ENCODE measurements around the gene OR2AE1.

Gene OR2AE1

GRCh38 chr7:99863847-99864440 lies 12.9 kb downstream of the OR2AE1 start:
- Histone ChIP-seq H3K27ac (no peak overlapping the region), H3K9me3 (no peaks in the 10 kb centered on the region), H3K4me3 (no peak overlapping the region), H4K20me1 (no peaks in the 10 kb centered on the region), H3K9ac (no peak overlapping the region), H3K4me2 (no peak overlapping the region), H3K27me3 (no peaks in the 10 kb centered on the region), H3K4me1 (no peaks in the 10 kb centered on the region), H3K36me3 (no peaks in the 10 kb centered on the region)
- no peak for TF ChIP-seq Cebpa-rat (IDR thresholded peaks at IDR 0.05)

GRCh38 chr7:99860281-99861127 lies 16.3 kb downstream of the OR2AE1 start:
- Histone ChIP-seq H3K4me3 (no peak overlapping the region), H3K4me1 (no peaks in the 10 kb centered on the region), H3K4me2 (no peak overlapping the region), H3K27me3 (no peaks in the 10 kb centered on the region), H3K27ac (no peak overlapping the region), H4K20me1 (no peaks in the 10 kb centered on the region), H3K9ac (no peak overlapping the region), H3K9me3 (no peaks in the 10 kb centered on the region), H3K36me3 (no peaks in the 10 kb centered on the region)
- TF ChIP-seq Cebpa-rat (IDR thresholded peaks at IDR 0.05) = no peak

- TF ChIP-seq Cebpa-rat (IDR thresholded peaks at IDR 0.05) = no peak
- Histone ChIP-seq H3K4me3 (no peak overlapping the region), H3K9me3 (no peaks in the 10 kb centered on the region), H4K20me1 (no peaks in the 10 kb centered on the region), H3K4me1 (no peaks in the 10 kb centered on the region), H3K27me3 (no peaks in the 10 kb centered on the region), H3K27ac (no peak overlapping the region), H3K4me2 (no peak overlapping the region), H3K36me3 (no peaks in the 10 kb centered on the region), H3K9ac (no peak overlapping the region)
Measured at GRCh38 chr7:99855236-99855635, 21.6 kb downstream of the OR2AE1 start.

GRCh38 chr7:99848420-99849216 lies 28.2 kb downstream of the OR2AE1 start:
- TF ChIP-seq Cebpa-rat (IDR thresholded peaks at IDR 0.05) = no peak
- H3K36me3 ChIP-seq = no peaks in the 10 kb centered on the region
- no peaks in the 10 kb centered on the region for H3K27me3 ChIP-seq
- H3K27ac ChIP-seq = no peak overlapping the region
- no peaks in the 10 kb centered on the region for H3K9me3 ChIP-seq
- no peaks in the 10 kb centered on the region for H3K4me1 ChIP-seq
- H3K4me2 ChIP-seq = no peak overlapping the region
- H3K9ac ChIP-seq = no peak overlapping the region
- no peak overlapping the region for H3K4me3 ChIP-seq
- no peaks in the 10 kb centered on the region for H4K20me1 ChIP-seq

- no peaks in the 10 kb centered on the region for H4K20me1 ChIP-seq
- no peak for TF ChIP-seq Cebpa-rat (IDR thresholded peaks at IDR 0.05)
- H3K9ac ChIP-seq = no peak overlapping the region
- no peaks in the 10 kb centered on the region for H3K4me1 ChIP-seq
- no peaks in the 10 kb centered on the region for H3K27me3 ChIP-seq
- no peak overlapping the region for H3K4me3 ChIP-seq
- H3K27ac ChIP-seq = no peak overlapping the region
- H3K4me2 ChIP-seq = no peak overlapping the region
- no peaks in the 10 kb centered on the region for H3K36me3 ChIP-seq
- H3K9me3 ChIP-seq = no peaks in the 10 kb centered on the region
Measured at GRCh38 chr7:99844328-99844727, 32.5 kb downstream of the OR2AE1 start.

GRCh38 chr7:99843808-99844207 lies 33.0 kb downstream of the OR2AE1 start:
- Histone ChIP-seq H3K9ac (no peak overlapping the region), H3K27ac (no peak overlapping the region), H3K27me3 (no peaks in the 10 kb centered on the region), H3K4me2 (no peak overlapping the region), H3K36me3 (no peaks in the 10 kb centered on the region), H4K20me1 (no peaks in the 10 kb centered on the region), H3K4me1 (no peaks in the 10 kb centered on the region), H3K4me3 (no peak overlapping the region), H3K9me3 (no peaks in the 10 kb centered on the region)
- TF ChIP-seq Cebpa-rat (IDR thresholded peaks at IDR 0.05) = no peak

- TF ChIP-seq Cebpa-rat (IDR thresholded peaks at IDR 0.05) = no peak
- no peaks in the 10 kb centered on the region for H4K20me1 ChIP-seq
- no peaks in the 10 kb centered on the region for H3K36me3 ChIP-seq
- no peak overlapping the region for H3K4me3 ChIP-seq
- H3K27ac ChIP-seq = no peak overlapping the region
- no peak overlapping the region for H3K9ac ChIP-seq
- H3K27me3 ChIP-seq = no peaks in the 10 kb centered on the region
- no peaks in the 10 kb centered on the region for H3K9me3 ChIP-seq
- no peak overlapping the region for H3K4me2 ChIP-seq
- no peaks in the 10 kb centered on the region for H3K4me1 ChIP-seq
Measured at GRCh38 chr7:99842926-99843325, 33.9 kb downstream of the OR2AE1 start.

GRCh38 chr7:99840136-99840869 lies 36.5 kb downstream of the OR2AE1 start:
- Histone ChIP-seq H3K36me3 (no peaks in the 10 kb centered on the region), H3K4me2 (no peak overlapping the region), H3K9ac (no peak overlapping the region), H3K9me3 (no peaks in the 10 kb centered on the region), H4K20me1 (no peaks in the 10 kb centered on the region), H3K27ac (no peak overlapping the region), H3K27me3 (no peaks in the 10 kb centered on the region), H3K4me1 (no peaks in the 10 kb centered on the region), H3K4me3 (no peak overlapping the region)
- TF ChIP-seq Cebpa-rat (IDR thresholded peaks at IDR 0.05) = no peak

- Histone ChIP-seq H3K4me1 (no peaks in the 10 kb centered on the region), H3K9ac (no peak overlapping the region), H3K27ac (no peak overlapping the region), H4K20me1 (no peaks in the 10 kb centered on the region), H3K27me3 (no peaks in the 10 kb centered on the region), H3K4me3 (no peak overlapping the region), H3K36me3 (no peaks in the 10 kb centered on the region), H3K4me2 (no peak overlapping the region), H3K9me3 (no peaks in the 10 kb centered on the region)
- TF ChIP-seq Cebpa-rat (IDR thresholded peaks at IDR 0.05) = no peak
Measured at GRCh38 chr7:99839287-99840021, 37.4 kb downstream of the OR2AE1 start.

Data from BLaER1 (cell line).